Measurements from ENCODE around the gene HARBI1. TPM values are rescaled to one million over a fixed set of nuclear protein-coding genes. Genes with fewer than 3 reads are reported as not detected.

The HARBI1 gene
- total and polyA plus RNA-seq, 2 donors (not counting 1 experiment from before 2014, with no cell fraction given) = 4.9 to 7.6 TPM

GRCh38 chr11:46597609-46598219, 19.3 kb downstream of the HARBI1 start:
- Histone ChIP-seq H3K4me1 (ENCODE audit: control insufficient read depth, extremely low read depth, insufficient read depth, low read length) (no peaks in the 10 kb centered on the region), H3K9ac (ENCODE audit: insufficient read depth, low read length) (no peak overlapping the region), H3K36me3 (ENCODE audit: control insufficient read depth, insufficient read depth, low read length) (no peaks in the 10 kb centered on the region), H4K20me1 (ENCODE audit: control insufficient read depth, extremely low read depth, insufficient read depth, low read length) (no peaks in the 10 kb centered on the region), H3K9me3 (ENCODE audit: control insufficient read depth, insufficient read depth, low read depth, low read length) (no peaks in the 10 kb centered on the region), H3K4me3 (replicated peaks in 1 of 4; ENCODE audit: control extremely low read depth in 1 of 4, insufficient read depth in 1 of 4, low read depth in 3 of 4, low read length in 4 of 4) (no peak overlapping the region), H3K4me2 (ENCODE audit: extremely low read depth, insufficient read depth, low read length) (no peak overlapping the region), H3K79me2 (ENCODE audit: control insufficient read depth, insufficient read depth, low read length) (peaks cover 11% of the 10 kb centered on the region), H3K27me3 (ENCODE audit: control insufficient read depth, insufficient read depth, low read length) (no peaks in the 10 kb centered on the region), H2AFZ (ENCODE audit: low read length) (no peak overlapping the region), H3K27ac (ENCODE audit: insufficient read depth, low read length) (no peak overlapping the region)
- peak in 1 of 2 donors; percentile 65 for DNase-seq (ENCODE audit: low read depth in 2 of 2)
- TF ChIP-seq EZH2 (IDR thresholded peaks at IDR 0.05; ENCODE audit: low read length, missing control alignments) = no peak
- TF ChIP-seq CTCF (conservative IDR thresholded peaks at IDR 0.05 in 1 of 2, IDR thresholded peaks at IDR 0.05 in 1 of 2; ENCODE audit: low read depth in 1 of 2, low read length in 2 of 2) = no peak

- TF ChIP-seq CTCF (conservative IDR thresholded peaks at IDR 0.05 in 1 of 2, IDR thresholded peaks at IDR 0.05 in 1 of 2; ENCODE audit: low read depth in 1 of 2, low read length in 2 of 2) = no peak
- TF ChIP-seq EZH2 (IDR thresholded peaks at IDR 0.05; ENCODE audit: low read length, missing control alignments) = no peak
Measured at GRCh38 chr11:46597155-46597554, 19.9 kb downstream of the HARBI1 start.

GRCh38 chr11:46594785-46595184, 22.2 kb downstream of the HARBI1 start:
- Histone ChIP-seq H3K4me1 (ENCODE audit: control insufficient read depth, extremely low read depth, insufficient read depth, low read length) (peaks cover 5% of the 10 kb centered on the region), H2AFZ (ENCODE audit: low read length) (peak overlapping the region; percentile 94), H4K20me1 (ENCODE audit: control insufficient read depth, extremely low read depth, insufficient read depth, low read length) (no peaks in the 10 kb centered on the region), H3K79me2 (ENCODE audit: control insufficient read depth, insufficient read depth, low read length) (peaks cover 38% of the 10 kb centered on the region), H3K4me2 (ENCODE audit: extremely low read depth, insufficient read depth, low read length) (no peak overlapping the region), H3K36me3 (ENCODE audit: control insufficient read depth, insufficient read depth, low read length) (no peaks in the 10 kb centered on the region), H3K4me3 (replicated peaks in 1 of 4; ENCODE audit: control extremely low read depth in 1 of 4, insufficient read depth in 1 of 4, low read depth in 3 of 4, low read length in 4 of 4) (no peak overlapping the region), H3K27ac (ENCODE audit: insufficient read depth, low read length) (no peak overlapping the region), H3K9ac (ENCODE audit: insufficient read depth, low read length) (no peak overlapping the region), H3K9me3 (ENCODE audit: control insufficient read depth, insufficient read depth, low read depth, low read length) (no peaks in the 10 kb centered on the region), H3K27me3 (ENCODE audit: control insufficient read depth, insufficient read depth, low read length) (no peaks in the 10 kb centered on the region)
- DNase-seq (ENCODE audit: low read depth in 2 of 2) = no peak
- TF ChIP-seq EZH2 (IDR thresholded peaks at IDR 0.05; ENCODE audit: low read length, missing control alignments) (no peak), CTCF (conservative IDR thresholded peaks at IDR 0.05 in 1 of 2, IDR thresholded peaks at IDR 0.05 in 1 of 2; ENCODE audit: low read depth in 1 of 2, low read length in 2 of 2) (no peak)

More at GRCh38 chr11:46597155-46597554, 19.9 kb downstream of the HARBI1 start:
- Histone ChIP-seq H3K4me2 (ENCODE audit: extremely low read depth, insufficient read depth, low read length) (no peak overlapping the region), H2AFZ (ENCODE audit: low read length) (no peak overlapping the region), H3K36me3 (ENCODE audit: control insufficient read depth, insufficient read depth, low read length) (no peaks in the 10 kb centered on the region), H3K4me3 (replicated peaks in 1 of 4; ENCODE audit: control extremely low read depth in 1 of 4, insufficient read depth in 1 of 4, low read depth in 3 of 4, low read length in 4 of 4) (no peak overlapping the region), H3K4me1 (ENCODE audit: control insufficient read depth, extremely low read depth, insufficient read depth, low read length) (peaks cover 4% of the 10 kb centered on the region), H3K79me2 (ENCODE audit: control insufficient read depth, insufficient read depth, low read length) (peaks cover 16% of the 10 kb centered on the region), H3K27ac (ENCODE audit: insufficient read depth, low read length) (no peak overlapping the region), H3K9ac (ENCODE audit: insufficient read depth, low read length) (no peak overlapping the region), H3K27me3 (ENCODE audit: control insufficient read depth, insufficient read depth, low read length) (no peaks in the 10 kb centered on the region), H3K9me3 (ENCODE audit: control insufficient read depth, insufficient read depth, low read depth, low read length) (no peaks in the 10 kb centered on the region), H4K20me1 (ENCODE audit: control insufficient read depth, extremely low read depth, insufficient read depth, low read length) (no peaks in the 10 kb centered on the region)
- no peak for DNase-seq (ENCODE audit: low read depth in 2 of 2)
